IMR-90 (cell line): ENCODE results near the gene ATP5ME. TPM values are rescaled to one million over a fixed set of nuclear protein-coding genes. Genes with fewer than 3 reads are reported as not detected.

Experiments
- ATAC-seq: fragments of 200-7000 bp; cut with Tn5 transposase; 2 replicates; pipeline ENCODE4 v1.9.1; 2020; ENCODE audit warnings: low read depth, mild to moderate bottlenecking, moderate library complexity
- BruUV-seq: library from RNA; stranded (reverse); fragments of 400-500 nt; replicated peaks from 2 replicates; lab custom pipeline; 2021; lab: Mats Ljungman, UMichigan
- CTCF ChIA-PET: fragments of 300-600 bp; formaldehyde crosslinking; extraction: SDS; loops from one replicate; lab custom pipeline; 2021; ENCODE audit warnings: antibody characterized with exemption; lab: Yijun Ruan, JAX
- POLR2A ChIA-PET: fragments of 300-600 bp; sonication (Branson Sonifier 250); formaldehyde crosslinking; loops from one replicate; lab custom pipeline; 2022; ENCODE audit warnings: antibody characterized with exemption; ENCODE audit not compliant: unreplicated experiment; lab: Charles Lee
- DNase-seq: peaks from one replicate; pipeline ENCODE4 v3.0.0; 2013
- H2AFZ ChIP-seq: replicated peaks from 2 replicates; pipeline ENCODE3; 2013; ENCODE audit warnings: low read length, mild to moderate bottlenecking; ENCODE audit not compliant: poor library complexity
- H2AK5ac ChIP-seq: 2 replicates; pipeline ENCODE4 v1.6.1; 2013; ENCODE audit warnings: low read depth, low read length, inconsistent platforms
- H2AK9ac ChIP-seq: replicated peaks from 2 replicates; pipeline ENCODE3; 2013; ENCODE audit warnings: mild to moderate bottlenecking, low read depth, low read length, moderate library complexity; ENCODE audit not compliant: poor library complexity
- H2BK120ac ChIP-seq: 2 replicates; pipeline ENCODE4 v1.6.1; 2013; ENCODE audit warnings: low read depth, low read length, inconsistent platforms
- H2BK15ac ChIP-seq: 3 replicates; pipeline ENCODE4 v1.6.1; 2013; ENCODE audit warnings: low read depth, low read length, inconsistent platforms
- H2BK20ac ChIP-seq: 2 replicates; pipeline ENCODE4 v1.6.1; 2013; ENCODE audit warnings: low read depth, mild to moderate bottlenecking, inconsistent platforms, low read length, moderate library complexity
- H2BK5ac ChIP-seq: 2 replicates; pipeline ENCODE4 v1.6.1; 2013; ENCODE audit warnings: mild to moderate bottlenecking, low read depth, low read length, inconsistent platforms; ENCODE audit not compliant: poor library complexity, severe bottlenecking
- H3K14ac ChIP-seq: replicated peaks from 2 replicates; pipeline ENCODE4 v1.6.1; 2013; ENCODE audit warnings: low read depth, low read length, inconsistent platforms
- H3K18ac ChIP-seq: 2 replicates; pipeline ENCODE4 v1.6.1; 2013; ENCODE audit warnings: low read depth, low read length, control low read depth
- H3K23ac ChIP-seq: 2 replicates; pipeline ENCODE4 v1.6.1; 2013; ENCODE audit warnings: low read depth, low read length, inconsistent platforms
- H3K27ac ChIP-seq: 2 replicates; pipeline ENCODE4 v1.5.1; 2013; ENCODE audit warnings: mild to moderate bottlenecking, control low read depth, low read length; ENCODE audit not compliant: insufficient read depth
- H3K27me3 ChIP-seq: 2 replicates; pipeline ENCODE4 v1.6.1; 2013; ENCODE audit warnings: low read length; ENCODE audit not compliant: control insufficient read depth, insufficient read depth
- H3K36me3 ChIP-seq: 2 replicates; pipeline ENCODE4 v1.6.1; 2013; ENCODE audit warnings: low read length, mixed read lengths; ENCODE audit not compliant: control insufficient read depth, insufficient read depth
- H3K4ac ChIP-seq: 2 replicates; pipeline ENCODE4 v1.6.1; 2013; ENCODE audit warnings: low read depth, low read length, inconsistent platforms
- H3K4me1 ChIP-seq: 2 replicates; pipeline ENCODE4 v1.6.1; 2013; ENCODE audit warnings: low read length, mixed read lengths; ENCODE audit not compliant: control insufficient read depth, insufficient read depth
- H3K4me2 ChIP-seq: 2 replicates; pipeline ENCODE4 v1.6.1; 2013; ENCODE audit warnings: low read depth, mild to moderate bottlenecking, control low read depth, low read length, moderate library complexity
- H3K4me3 ChIP-seq: 2 replicates; pipeline ENCODE4 v1.5.1; 2013; ENCODE audit warnings: low read depth, mild to moderate bottlenecking, control low read depth, low read length, moderate library complexity; ENCODE audit not compliant: insufficient read depth
- H3K56ac ChIP-seq: 2 replicates; pipeline ENCODE4 v1.6.1; 2013; ENCODE audit warnings: low read length, inconsistent platforms; ENCODE audit not compliant: insufficient read depth; ENCODE audit errors: extremely low read depth
- H3K79me1 ChIP-seq, 2 experiments: 2 replicates each; pipeline ENCODE4 v1.6.1; 2013; ENCODE audit warnings: low read length in 2 of 2, inconsistent platforms in 1 of 2, low read depth in 1 of 2
- H3K9ac ChIP-seq: 2 replicates; pipeline ENCODE4 v1.6.1; 2013; ENCODE audit warnings: low read depth, low read length, control low read depth
- H3K9me1 ChIP-seq: 2 replicates; pipeline ENCODE4 v1.6.1; 2013; ENCODE audit warnings: low read length, inconsistent platforms; ENCODE audit not compliant: insufficient read depth
- H3K9me3 ChIP-seq: 2 replicates; pipeline ENCODE4 v1.6.1; 2013; ENCODE audit warnings: low read length; ENCODE audit not compliant: control insufficient read depth, insufficient read depth
- H4K20me1 ChIP-seq: 2 replicates; pipeline ENCODE4 v1.6.1; 2013; ENCODE audit warnings: low read length, inconsistent platforms; ENCODE audit not compliant: insufficient read depth
- H4K5ac ChIP-seq: 2 replicates; pipeline ENCODE4 v1.6.1; 2013; ENCODE audit warnings: mild to moderate bottlenecking, low read depth, low read length, control low read depth
- H4K8ac ChIP-seq, 2 experiments: 2 replicates each; pipeline ENCODE4 v1.6.1; 2013; ENCODE audit warnings: low read depth in 2 of 2, low read length in 2 of 2, control low read depth in 1 of 2, inconsistent platforms in 1 of 2
- H4K91ac ChIP-seq: 2 replicates; pipeline ENCODE4 v1.6.1; 2013; ENCODE audit warnings: low read depth, low read length, inconsistent platforms; ENCODE audit not compliant: insufficient read depth
- CEBPB ChIP-seq: IDR thresholded peaks from 2 replicates; pipeline ENCODE4 v1.6.1; 2012; ENCODE audit warnings: low read depth, low read length, improper control_type of control experiment
- MXI1 ChIP-seq: IDR thresholded peaks from 2 replicates; pipeline ENCODE4 v1.6.1; 2012; ENCODE audit warnings: low read depth, mild to moderate bottlenecking, low read length, moderate library complexity, borderline replicate concordance
- POLR2A ChIP-seq: IDR thresholded peaks from 2 replicates; pipeline ENCODE4 v1.6.1; 2012; ENCODE audit warnings: mild to moderate bottlenecking, low read depth, low read length
- SMC3 ChIP-seq: fragments of 150-350 bp; IDR thresholded peaks from 2 replicates; pipeline ENCODE4 v1.6.1; 2016; ENCODE audit warnings: low read depth, mild to moderate bottlenecking, antibody characterized with exemption, low read length, moderate library complexity
- WGBS, 2 experiments: methylation state at CpG; one replicate each; pipeline versions ENCODE4 v1.1.5 to v1.1.7; 2013; ENCODE audit warnings: missing lambda C conversion rate in 2 of 2; ENCODE audit not compliant: insufficient read length in 1 of 2; ENCODE audit errors: extremely low coverage in 2 of 2; 5-methylcytosine and 5-hydroxymethylcytosine counted together
- dilution Hi-C: fragments of 300-500 bp; cut with HindIII; formaldehyde crosslinking; loops from one replicate; pipeline ENCODE4 v1.14.3; 2018; ENCODE audit warnings: low sequenced_read_pairs; ENCODE audit not compliant: unreplicated experiment
- in situ Hi-C: fragments of 300-500 bp; cut with MboI; formaldehyde crosslinking; loops from 3 replicates; pipeline ENCODE4 v1.14.3; 2019; ENCODE audit warnings: low sequenced_read_pairs, inconsistent platforms, mixed read lengths
- intact Hi-C: fragments of 100-400 bp; cut with micrococcal nuclease; formaldehyde crosslinking; loops from 2 replicates; pipeline ENCODE4 v1.10.0; 2022
- polyA plus RNA-seq, 3 experiments: library from polyadenylated mRNA; depleted of rRNA; stranded (reverse); fragments of >200 nt; gene quantifications; 2 replicates each; pipeline ENCODE4 v1.2.3, GENCODE V29; 2012; ENCODE audit warnings: low replicate concordance in 1 of 3
- total RNA-seq: library from RNA; depleted of rRNA; stranded (reverse); fragments of >200 nt; gene quantifications from 2 replicates; pipeline ENCODE4 v1.2.3, GENCODE V29; 2012
- TF ChIP-seq, protein P1 (sequence below): conservative IDR thresholded peaks from 2 replicates; pipeline ENCODE4 v1.5.1; 2012; ENCODE audit warnings: mild to moderate bottlenecking, low read depth, low read length, improper control_type of control experiment
- TF ChIP-seq, protein P2 (sequence below): fragments of 150-350 bp; IDR thresholded peaks from 2 replicates; pipeline ENCODE4 v1.6.1; 2017; ENCODE audit warnings: mild to moderate bottlenecking, antibody characterized with exemption, low read length, low read depth

Gene ATP5ME
- total and polyA plus RNA-seq, 2 of the 4 experiments (the other 2 are of a cell fraction) = 39.3 to 603 TPM

DNA sequence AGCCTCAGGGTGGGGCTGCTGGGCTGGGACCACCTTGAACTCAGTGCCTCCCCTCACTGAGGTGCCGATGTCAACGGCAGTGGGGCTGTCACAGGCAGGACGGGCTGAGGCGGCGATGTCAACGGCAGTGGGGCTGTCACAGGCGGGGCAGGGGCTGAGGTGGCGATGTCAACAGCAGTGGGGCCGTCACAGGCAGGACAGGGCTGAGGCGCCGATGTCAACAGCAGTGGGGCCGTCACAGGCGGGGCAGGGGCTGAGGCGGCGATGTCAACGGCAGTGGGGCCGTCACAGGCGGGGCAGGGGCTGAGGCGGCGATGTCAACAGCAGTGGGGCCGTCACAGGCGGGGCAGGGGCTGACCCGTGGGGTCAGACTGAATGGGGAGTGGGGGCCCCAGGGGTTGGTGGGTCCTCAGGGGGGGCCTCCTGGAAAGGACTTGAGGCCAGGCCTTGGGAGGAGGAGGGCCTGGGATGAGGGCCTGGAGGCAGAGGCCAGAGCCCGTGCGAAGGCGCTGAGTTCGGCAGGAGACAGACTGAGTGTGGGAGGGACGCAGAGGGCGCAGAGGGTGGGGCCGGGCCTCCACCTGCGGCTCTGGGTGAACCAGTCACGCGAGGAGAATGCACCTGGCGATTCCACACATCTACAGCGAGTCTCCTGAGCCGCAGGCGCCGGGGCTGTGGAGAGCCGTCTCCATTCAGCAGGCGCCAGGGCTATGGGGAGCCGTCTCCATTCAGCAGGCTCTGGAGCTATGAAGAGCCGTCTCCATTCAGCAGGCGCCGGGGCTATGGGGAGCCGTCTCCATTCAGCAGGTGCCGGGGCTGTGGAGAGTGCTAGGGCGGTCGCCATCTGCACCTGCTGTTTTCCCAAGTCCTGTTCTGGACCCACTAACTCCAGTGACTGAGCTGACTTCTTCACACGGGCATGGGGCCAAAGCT lies 22.9 kb downstream of the ATP5ME start:
- ChIA-PET POLR2A (no interaction called here), CTCF (no interaction called here)

More for the DNA sequence above, 22.9 kb downstream of the ATP5ME start:
- in situ Hi-C loops (no loop called here), dilution Hi-C loops (no loop called here), intact Hi-C loops (no loop called here)
- H3K9me3 ChIP-seq = peaks cover 4% of the 10 kb centered on the region
- no peak overlapping the region for H3K14ac ChIP-seq
- TF ChIP-seq MXI1 (no peak), CEBPB (no peak), POLR2A (no peak), SMC3 (no peak)
- TF ChIP-seq, protein P1, sequence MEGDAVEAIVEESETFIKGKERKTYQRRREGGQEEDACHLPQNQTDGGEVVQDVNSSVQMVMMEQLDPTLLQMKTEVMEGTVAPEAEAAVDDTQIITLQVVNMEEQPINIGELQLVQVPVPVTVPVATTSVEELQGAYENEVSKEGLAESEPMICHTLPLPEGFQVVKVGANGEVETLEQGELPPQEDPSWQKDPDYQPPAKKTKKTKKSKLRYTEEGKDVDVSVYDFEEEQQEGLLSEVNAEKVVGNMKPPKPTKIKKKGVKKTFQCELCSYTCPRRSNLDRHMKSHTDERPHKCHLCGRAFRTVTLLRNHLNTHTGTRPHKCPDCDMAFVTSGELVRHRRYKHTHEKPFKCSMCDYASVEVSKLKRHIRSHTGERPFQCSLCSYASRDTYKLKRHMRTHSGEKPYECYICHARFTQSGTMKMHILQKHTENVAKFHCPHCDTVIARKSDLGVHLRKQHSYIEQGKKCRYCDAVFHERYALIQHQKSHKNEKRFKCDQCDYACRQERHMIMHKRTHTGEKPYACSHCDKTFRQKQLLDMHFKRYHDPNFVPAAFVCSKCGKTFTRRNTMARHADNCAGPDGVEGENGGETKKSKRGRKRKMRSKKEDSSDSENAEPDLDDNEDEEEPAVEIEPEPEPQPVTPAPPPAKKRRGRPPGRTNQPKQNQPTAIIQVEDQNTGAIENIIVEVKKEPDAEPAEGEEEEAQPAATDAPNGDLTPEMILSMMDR = no peak
- TF ChIP-seq, protein P2, sequence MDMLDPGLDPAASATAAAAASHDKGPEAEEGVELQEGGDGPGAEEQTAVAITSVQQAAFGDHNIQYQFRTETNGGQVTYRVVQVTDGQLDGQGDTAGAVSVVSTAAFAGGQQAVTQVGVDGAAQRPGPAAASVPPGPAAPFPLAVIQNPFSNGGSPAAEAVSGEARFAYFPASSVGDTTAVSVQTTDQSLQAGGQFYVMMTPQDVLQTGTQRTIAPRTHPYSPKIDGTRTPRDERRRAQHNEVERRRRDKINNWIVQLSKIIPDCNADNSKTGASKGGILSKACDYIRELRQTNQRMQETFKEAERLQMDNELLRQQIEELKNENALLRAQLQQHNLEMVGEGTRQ = no peak
- no peak overlapping the region for H2AK9ac ChIP-seq
- no peak overlapping the region for H2BK5ac ChIP-seq
- no peak overlapping the region for H4K91ac ChIP-seq
- DNase-seq (no peak), ATAC-seq (no peak)
- H3K4me2 ChIP-seq = no peak overlapping the region
- H3K27me3 ChIP-seq = peaks cover 11% of the 10 kb centered on the region; the same call in 1 of the 2 replicates
- no peak overlapping the region for H2AK5ac ChIP-seq
- H2BK120ac ChIP-seq = no peak overlapping the region
- no peaks in the 10 kb centered on the region for H3K9me1 ChIP-seq
- H3K79me1 ChIP-seq = no peaks in the 10 kb centered on the region
- H2BK15ac ChIP-seq = no peak overlapping the region
- H3K18ac ChIP-seq = no peak overlapping the region
- no peaks in the 10 kb centered on the region for H3K4me1 ChIP-seq
- no peak overlapping the region for H3K56ac ChIP-seq
- no peak overlapping the region for H3K4ac ChIP-seq
- no peaks in the 10 kb centered on the region for H3K36me3 ChIP-seq
- no peak overlapping the region for H2BK20ac ChIP-seq
- no peak overlapping the region for H2AFZ ChIP-seq
- H3K4me3 ChIP-seq = no peak overlapping the region
- H4K8ac ChIP-seq = no peak overlapping the region
- no peak overlapping the region for H3K27ac ChIP-seq
- H4K20me1 ChIP-seq = no peaks in the 10 kb centered on the region
- H4K5ac ChIP-seq = no peak overlapping the region
- H3K9ac ChIP-seq = no peak overlapping the region
- 30% methylated on average over 18 of the region's 49 CpGs; no CpG with 5 or more reads in 1 of the 2 experiments for WGBS, 2 experiments
- BruUV-seq = no TSS peak
- H3K23ac ChIP-seq = no peak overlapping the region
